Activated CD4-positive, alpha-beta T cell treated with anti-CD3 and anti-CD28 coated beads, Interleukin-2, amount 50 U/mL, for 4 hours (primary cell): Measurements from ENCODE around the gene ASCC1.

Experiments used
- DNase-seq, 2 experiments: peaks; one replicate each; pipeline ENCODE4 v3.0.0-alpha.2; 2020

The ASCC1 gene

GRCh38 chr10:72081210-72081609, 134.9 kb downstream of the ASCC1 start:
- no peak for DNase-seq

DNA sequence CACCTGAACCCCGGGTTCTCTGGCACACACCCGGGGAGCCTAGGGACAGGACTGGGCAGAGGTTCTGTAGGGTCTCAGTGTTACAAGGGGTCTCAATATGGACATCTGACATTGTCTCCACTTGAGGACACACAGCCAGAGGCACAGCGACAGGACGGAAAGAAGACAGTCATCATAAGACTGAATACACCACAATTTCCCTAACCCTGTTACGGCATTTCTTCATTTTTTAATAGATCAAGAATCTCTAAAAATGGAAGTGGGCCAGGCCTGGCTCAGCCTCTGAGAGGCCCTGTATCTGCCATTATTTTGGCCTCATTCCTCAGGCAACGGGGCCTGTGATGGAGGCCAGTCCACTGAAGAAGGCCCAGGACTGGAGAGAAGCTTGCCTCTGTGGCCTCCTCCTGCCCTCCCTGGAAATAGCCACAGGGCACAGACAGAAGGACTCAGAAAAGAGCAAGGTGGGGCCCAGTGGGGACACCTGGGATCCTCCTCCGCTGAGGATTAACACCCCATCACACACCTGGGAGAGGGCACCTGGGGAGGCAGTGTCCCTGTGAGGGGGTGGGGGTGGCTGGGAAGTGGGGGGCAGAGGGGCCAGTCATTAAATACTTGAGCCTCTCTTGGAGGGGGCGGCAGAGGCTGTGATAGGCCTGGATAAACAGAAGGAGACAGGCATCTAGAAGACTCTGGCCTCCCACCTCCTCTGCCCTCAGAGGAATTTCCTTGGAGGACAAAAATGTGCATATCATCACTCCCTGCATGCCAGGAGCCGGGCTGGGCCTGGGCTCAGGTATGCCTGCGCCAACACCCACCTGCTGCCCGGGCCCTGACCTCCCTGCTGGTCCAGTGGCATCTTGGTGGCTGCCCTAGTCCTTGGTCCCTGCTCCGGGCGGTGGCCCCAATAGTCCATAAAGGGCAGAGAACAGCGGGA, 135.8 kb downstream of the ASCC1 start:
- no peak for DNase-seq

DNA sequence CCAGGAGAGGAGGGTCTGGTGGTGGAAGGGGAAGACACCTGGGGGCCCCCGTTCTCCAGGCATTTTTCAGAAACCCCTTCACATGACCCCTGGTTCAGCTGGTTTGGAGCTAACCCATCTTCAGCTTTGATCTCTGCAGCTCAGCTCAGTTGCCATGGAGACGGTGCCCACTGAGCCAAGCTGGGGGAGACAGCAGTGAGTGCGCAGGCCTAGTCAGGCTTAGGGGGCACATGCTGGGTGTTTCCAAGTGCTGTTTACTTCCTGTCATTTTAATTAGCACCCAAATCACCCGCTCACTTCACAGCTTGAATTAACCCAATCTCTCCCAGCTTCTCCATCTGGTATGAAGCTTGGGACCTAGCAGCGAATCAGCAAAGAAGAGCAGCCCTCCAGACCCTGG, 136.7 kb downstream of the ASCC1 start:
- DNase-seq = peak; percentile 29 to 36

DNA sequence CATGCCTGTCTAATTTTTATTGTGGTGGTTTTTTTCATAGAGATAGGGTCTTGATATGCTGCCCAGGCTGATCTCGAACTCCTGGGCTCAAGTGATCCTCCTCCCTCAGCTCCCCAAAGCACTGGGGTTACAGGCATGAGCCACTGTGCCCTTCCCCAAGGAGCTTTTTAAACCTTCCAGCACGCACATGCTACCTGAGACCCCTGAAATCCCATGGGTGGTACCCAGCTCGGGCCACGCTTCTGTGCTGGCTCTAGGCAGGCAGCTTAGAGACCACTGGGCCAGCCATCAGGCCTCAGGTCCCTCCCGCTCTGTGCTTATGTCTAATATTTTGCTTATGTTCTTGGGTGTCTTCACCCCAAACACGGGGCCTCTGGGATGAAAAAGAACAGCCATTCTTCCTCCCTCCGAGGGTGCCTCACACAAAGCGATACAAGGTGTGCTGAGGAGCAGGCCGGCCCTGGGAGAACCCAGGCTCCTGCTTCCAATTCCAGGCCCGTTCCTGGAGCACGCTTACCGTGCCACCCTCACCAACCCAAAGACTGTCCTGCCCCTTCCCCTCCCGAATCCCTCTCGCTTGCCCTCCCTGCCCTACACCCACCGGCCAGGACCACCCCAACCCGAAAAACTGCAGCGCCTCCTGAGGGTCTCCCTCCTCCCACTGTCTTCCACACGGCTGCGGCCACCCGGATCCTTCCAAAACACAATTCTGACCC, 138.6 kb downstream of the ASCC1 start:
- DNase-seq = no peak

GRCh38 chr10:72076756-72077155, 139.3 kb downstream of the ASCC1 start:
- no peak for DNase-seq

- peak in 1 of 2 experiments; percentile 30 for DNase-seq
Measured at GRCh38 chr10:72075376-72076115, 140.5 kb downstream of the ASCC1 start.

DNA sequence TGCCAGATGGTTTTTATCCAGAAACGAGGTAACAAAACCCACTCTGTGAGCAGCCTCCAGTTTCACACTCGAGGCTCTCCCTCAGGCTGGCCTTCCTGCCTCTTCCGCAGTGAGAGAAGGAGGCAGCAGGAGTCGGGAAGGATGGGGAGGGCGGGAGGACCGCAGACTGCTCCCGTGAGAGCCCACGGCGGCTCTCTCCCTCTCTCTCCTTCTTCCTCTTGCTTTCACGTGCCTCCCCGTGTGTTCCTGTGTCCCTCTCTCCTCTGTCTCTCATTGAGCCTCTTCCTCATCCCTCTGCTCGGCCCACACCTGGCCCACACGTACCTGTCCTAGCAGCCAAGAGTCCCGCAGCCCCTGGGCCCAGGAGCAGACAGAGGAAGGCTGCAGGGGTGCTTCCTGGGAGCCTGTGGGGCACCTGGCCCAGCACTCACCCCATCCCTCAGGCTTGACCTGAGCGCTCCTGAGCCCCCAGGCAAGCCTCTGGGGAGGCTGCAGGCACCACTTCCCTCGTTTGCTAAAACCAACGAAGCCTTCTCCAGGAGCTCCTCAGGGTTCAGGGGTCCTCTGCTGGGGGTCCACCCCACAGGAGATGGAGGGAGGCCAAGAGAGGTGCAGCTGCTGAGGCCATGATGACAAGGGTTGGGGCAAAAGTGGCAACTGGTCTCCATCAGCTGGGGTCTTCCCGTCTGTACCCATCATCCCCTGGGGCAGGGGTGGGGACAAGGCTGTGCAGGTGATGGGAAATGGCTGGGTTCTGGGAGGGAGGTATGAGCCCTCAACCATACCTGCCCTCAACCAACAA, 141.3 kb downstream of the ASCC1 start:
- no peak for DNase-seq

DNA sequence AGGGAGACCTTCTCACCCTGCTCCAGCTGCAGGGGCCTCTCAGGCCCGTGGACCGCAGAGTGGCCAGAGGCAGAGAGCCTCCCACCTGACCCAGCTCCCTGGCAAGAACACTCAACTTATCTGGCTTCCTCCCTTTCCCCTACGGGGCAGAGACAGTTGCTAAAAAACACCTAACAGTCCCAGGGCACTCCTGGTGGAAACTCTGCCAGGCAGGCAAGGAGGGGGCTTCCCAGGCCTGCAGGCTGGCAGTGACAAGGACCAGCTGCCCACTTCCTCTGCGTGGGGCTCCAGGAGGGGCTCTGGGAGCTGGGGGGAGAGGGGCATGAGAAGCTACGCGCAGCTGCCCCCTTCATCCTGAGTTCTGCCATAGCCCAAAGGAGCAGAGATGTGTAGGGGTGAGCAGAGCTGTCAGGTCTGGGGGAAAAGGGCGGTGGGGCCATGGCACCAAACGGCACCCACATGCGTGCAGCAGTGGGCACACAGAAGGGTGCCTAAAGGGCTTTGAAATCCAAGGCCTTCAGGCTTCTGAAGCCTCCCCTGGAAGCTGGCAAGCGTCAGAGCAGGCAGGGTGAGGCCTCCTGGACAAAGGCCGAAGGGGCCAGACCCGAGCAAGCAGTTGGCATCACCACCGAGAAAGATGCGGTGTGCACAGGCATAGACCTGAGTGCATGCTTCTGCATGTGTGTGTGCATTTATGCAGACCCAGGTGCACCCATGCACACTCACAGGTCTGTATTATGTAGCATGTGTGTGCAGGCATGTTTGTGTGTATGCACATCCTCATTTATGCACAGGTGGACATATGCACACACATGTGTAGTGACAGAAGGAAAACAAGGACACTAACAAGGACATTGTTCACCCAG, 142.1 kb downstream of the ASCC1 start:
- no peak for DNase-seq

- DNase-seq = no peak
Measured at GRCh38 chr10:72072639-72073038, 143.4 kb downstream of the ASCC1 start.

DNA sequence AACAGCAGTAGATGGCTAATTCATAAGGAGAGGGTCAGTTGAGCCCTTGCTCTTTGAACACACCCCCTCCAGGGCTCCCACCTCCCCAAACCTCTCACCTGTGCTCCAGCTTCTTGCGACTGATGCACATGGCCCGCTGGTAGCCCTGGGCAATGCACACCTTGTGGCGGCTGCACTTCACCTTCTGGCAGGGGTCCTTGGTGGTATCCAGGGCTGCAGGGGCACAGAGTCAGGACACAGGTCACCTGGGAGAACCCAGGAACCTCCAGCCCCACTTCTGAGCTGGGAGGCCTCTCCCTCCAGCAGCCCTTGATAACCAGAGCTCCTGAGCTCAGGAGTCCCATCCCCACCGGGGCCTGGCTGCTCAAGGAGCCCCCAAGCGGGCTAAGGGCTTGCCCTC, 144.0 kb downstream of the ASCC1 start:
- no peak for DNase-seq

GRCh38 chr10:72069751-72070526, 146.1 kb downstream of the ASCC1 start:
- no peak for DNase-seq

DNA sequence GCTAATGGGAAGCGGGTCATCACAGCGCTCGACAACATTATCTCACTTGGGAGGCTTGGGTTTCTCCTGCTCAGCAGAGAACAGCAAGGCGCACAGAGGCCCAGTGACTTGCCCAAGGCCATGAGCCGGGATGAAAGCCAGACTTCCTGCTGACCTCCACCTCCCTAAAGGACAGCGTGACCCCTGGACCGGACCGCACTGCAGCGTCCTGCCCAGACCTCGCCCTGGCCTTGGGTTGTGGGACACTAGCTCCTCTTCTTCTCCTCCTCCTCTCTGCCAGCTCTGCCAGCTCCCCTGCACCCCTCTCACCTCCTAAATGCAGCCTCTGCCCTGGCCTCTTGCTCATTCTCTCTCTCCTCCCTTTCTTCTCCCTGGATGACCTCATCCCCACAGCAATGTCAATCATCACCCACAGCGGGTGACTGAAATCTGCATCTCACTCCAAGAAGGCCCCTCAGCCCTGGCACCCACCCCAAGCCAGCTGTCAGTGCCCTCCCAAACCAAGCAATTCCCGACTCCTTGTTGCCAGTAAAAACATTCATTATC, 147.1 kb downstream of the ASCC1 start:
- no peak for DNase-seq

DNA sequence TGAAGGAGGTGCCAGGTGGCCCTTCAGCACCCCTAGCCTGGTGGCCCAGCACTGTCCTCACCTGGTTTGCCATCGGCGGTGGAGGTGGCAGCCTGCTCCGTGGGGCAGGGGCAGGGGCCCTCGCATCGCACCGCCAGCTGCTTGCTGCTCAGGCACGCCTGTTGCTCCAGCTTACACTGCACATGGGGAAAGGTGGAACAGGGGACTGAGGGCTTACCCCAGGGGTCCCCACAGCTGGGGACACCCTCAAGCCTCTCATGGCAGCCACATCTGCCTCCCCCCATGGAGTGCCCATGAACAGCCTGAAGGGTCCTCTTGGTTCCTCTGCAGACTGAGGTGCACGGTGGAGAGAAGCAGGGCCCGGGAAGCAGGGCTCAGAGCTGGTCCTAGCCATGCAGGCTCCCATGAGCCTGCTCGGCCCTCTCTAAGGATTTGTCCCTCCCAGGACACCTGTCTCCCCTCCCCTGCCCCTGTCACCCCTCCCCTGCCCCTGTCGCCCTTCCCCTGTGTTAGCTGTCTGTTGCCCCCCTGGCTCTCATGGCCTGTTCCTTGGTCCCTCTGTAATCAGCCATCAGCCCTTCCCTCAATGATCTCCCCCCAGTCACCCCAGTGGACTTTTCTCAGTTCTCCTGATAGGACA, 147.8 kb downstream of the ASCC1 start:
- no peak for DNase-seq

DNA sequence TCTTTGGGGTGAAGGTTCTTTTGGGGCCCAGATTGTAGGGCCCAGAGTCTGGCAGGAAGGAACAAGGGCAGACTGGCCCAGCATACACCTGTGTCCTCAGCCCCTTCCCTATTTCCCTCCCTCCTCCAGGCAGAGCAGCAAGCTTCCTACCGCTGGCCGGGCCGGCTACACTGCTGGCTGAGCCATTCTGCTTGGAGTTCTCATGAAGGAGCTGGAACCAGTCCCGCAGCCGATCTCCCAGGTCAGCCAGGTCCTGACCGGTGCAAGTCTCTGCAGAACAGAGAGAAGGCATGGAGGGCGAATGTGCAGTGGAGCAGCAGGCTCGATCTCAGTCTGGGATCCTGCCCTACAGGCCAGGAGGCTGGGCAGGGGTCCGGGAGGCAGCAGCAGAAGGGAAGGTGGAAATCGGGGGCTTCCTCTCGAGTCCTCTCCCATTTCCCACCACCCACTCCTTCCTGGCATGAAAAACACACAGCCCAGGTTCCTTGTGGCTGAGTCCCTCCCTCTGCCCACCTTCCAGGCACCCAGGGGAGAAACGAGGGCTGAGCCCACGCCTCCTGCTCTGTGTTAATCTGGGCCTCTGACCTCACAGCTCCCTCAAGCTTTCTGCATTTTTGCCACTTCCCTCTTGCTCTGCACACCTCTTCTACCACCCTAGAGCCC, 148.5 kb downstream of the ASCC1 start:
- no peak for DNase-seq

- no peak for DNase-seq
Measured at GRCh38 chr10:72066318-72067284, 149.5 kb downstream of the ASCC1 start.

- DNase-seq = no peak
Measured at GRCh38 chr10:72065439-72066025, 150.5 kb downstream of the ASCC1 start.

GRCh38 chr10:72063703-72064391, 152.2 kb downstream of the ASCC1 start:
- no peak for DNase-seq
